K562 (cell line): ENCODE measurements around the gene PPP1R14C. TPM values are rescaled to one million over a fixed set of nuclear protein-coding genes. Genes with fewer than 3 reads are reported as not detected.

Experiments
- BCL6 ChIP-seq: fragments of 250-450 bp; sonication (Bioruptor Pico); IDR thresholded peaks from 2 replicates; pipeline ENCODE4 v1.4.0; 2020
- CAMTA2 ChIP-seq: fragments of 250-450 bp; sonication (Bioruptor Pico); conservative IDR thresholded peaks from 2 replicates; pipeline ENCODE4 v1.5.1; 2022
- ELK3 ChIP-seq: fragments of 450-650 bp; formaldehyde crosslinking; IDR thresholded peaks from 2 replicates; pipeline ENCODE4 v1.4.0; 2020; ENCODE audit warnings: mild to moderate bottlenecking
- GABPA ChIP-seq: fragments of 200-800 bp; sonication (Bioruptor generic); conservative IDR thresholded peaks from 2 replicates; pipeline ENCODE4 v1.6.1; 2016; ENCODE audit warnings: low read depth, missing genetic modification characterization, missing compliant biosample characterization
- HCFC1 ChIP-seq: IDR thresholded peaks from 2 replicates; pipeline ENCODE4 v1.6.1; 2012; ENCODE audit warnings: low read depth, low read length, improper control_type of control experiment
- KAT7 ChIP-seq: sonication (generic); formaldehyde crosslinking; IDR thresholded peaks from 2 replicates; pipeline ENCODE4 v1.8.0; 2022; ENCODE audit warnings: missing genetic modification reagents, mild to moderate bottlenecking, borderline replicate concordance
- NCOR1 ChIP-seq: fragments of 450-650 bp; IDR thresholded peaks from 2 replicates; pipeline ENCODE4 v1.6.1; 2016; ENCODE audit warnings: mild to moderate bottlenecking, moderate library complexity
- PTRF ChIP-seq: fragments of 450-650 bp; IDR thresholded peaks from 2 replicates; pipeline ENCODE4 v1.6.1; 2016; ENCODE audit warnings: mild to moderate bottlenecking, missing genetic modification characterization, missing compliant biosample characterization
- RHOXF2B ChIP-seq: fragments of 250-450 bp; sonication (Bioruptor Pico); conservative IDR thresholded peaks from 2 replicates; pipeline ENCODE4 v1.5.1; 2021
- SUPT5H ChIP-seq: fragments of 450-650 bp; IDR thresholded peaks from 2 replicates; pipeline ENCODE4 v1.6.1; 2016
- TAF15 ChIP-seq: fragments of 200-400 bp; formaldehyde crosslinking; IDR thresholded peaks from 2 replicates; pipeline ENCODE4 v1.6.1; 2017; ENCODE audit warnings: mild to moderate bottlenecking, low read depth, low read length, moderate library complexity
- YY1 ChIP-seq, 3 experiments: IDR thresholded peaks; 2 replicates each; pipeline ENCODE4 v1.6.1; 2011; ENCODE audit warnings: low read length in 2 of 3, mild to moderate bottlenecking in 2 of 3, moderate library complexity in 2 of 3, borderline replicate concordance in 1 of 3, control low read depth in 1 of 3, low read depth in 1 of 3; ENCODE audit not compliant: insufficient read depth in 3 of 3, insufficient replicate concordance in 2 of 3, control insufficient read depth in 1 of 3, insufficient read length in 1 of 3; ENCODE audit errors: extremely low read depth in 1 of 3
- ZFP91 ChIP-seq: sonication (generic); formaldehyde crosslinking; IDR thresholded peaks from 2 replicates; pipeline ENCODE4 v1.8.0; 2022; ENCODE audit warnings: mild to moderate bottlenecking, missing genetic modification reagents
- ZNF408 ChIP-seq: fragments of 250-450 bp; sonication (Bioruptor Pico); IDR thresholded peaks from 2 replicates; pipeline ENCODE4 v1.4.0; 2020; ENCODE audit warnings: low read depth, mild to moderate bottlenecking, moderate library complexity
- polyA plus RNA-seq, 8 experiments: library from polyadenylated mRNA; depleted of rRNA in 4 of 8; stranded (reverse) in 5 of 8; unstranded in 3 of 8; fragments of >200 nt; fragmentation: Nextera tagmentation in 2 of 8; fragmentation: Illumina TruSeq in 1 of 8; extraction: Ambion mirVana in 2 of 8; extraction: Trizol in 1 of 8; gene quantifications; 2 replicates each; pipeline versions ENCODE4 v1.2.1 to v1.2.3, GENCODE V29; 2011 to 2014; ENCODE audit warnings: inconsistent platforms in 1 of 8, missing spikeins in 1 of 8
- total RNA-seq, 7 experiments: library from RNA; depleted of rRNA in 6 of 7; stranded (reverse); fragments of >200 nt in 6 of 7; fragmentation: Illumina TruSeq in 2 of 7; extraction: Trizol in 2 of 7; gene quantifications; 2 replicates each; pipeline versions ENCODE4 v1.2.1 to v1.2.3, GENCODE V29; 2011 to 2021; ENCODE audit warnings: low replicate concordance in 1 of 7
- TF ChIP-seq, protein P1 (sequence below), 2 experiments: fragments of 450-650 bp; IDR thresholded peaks; 2 replicates each; pipeline ENCODE4 v1.6.1; 2016; ENCODE audit warnings: mild to moderate bottlenecking in 2 of 2, borderline replicate concordance in 1 of 2, low read depth in 1 of 2, moderate library complexity in 1 of 2
- TF ChIP-seq, protein P2 (sequence below): fragments of 250-450 bp; sonication (Bioruptor Pico); IDR thresholded peaks from 2 replicates; pipeline ENCODE4 v1.5.0; 2021

The PPP1R14C gene
- total and polyA plus RNA-seq, 9 of the 15 experiments (the other 6 are each of a cell fraction or from before 2014, with no cell fraction given), result 4.5 to 16.6 (median 11.9) TPM

DNA sequence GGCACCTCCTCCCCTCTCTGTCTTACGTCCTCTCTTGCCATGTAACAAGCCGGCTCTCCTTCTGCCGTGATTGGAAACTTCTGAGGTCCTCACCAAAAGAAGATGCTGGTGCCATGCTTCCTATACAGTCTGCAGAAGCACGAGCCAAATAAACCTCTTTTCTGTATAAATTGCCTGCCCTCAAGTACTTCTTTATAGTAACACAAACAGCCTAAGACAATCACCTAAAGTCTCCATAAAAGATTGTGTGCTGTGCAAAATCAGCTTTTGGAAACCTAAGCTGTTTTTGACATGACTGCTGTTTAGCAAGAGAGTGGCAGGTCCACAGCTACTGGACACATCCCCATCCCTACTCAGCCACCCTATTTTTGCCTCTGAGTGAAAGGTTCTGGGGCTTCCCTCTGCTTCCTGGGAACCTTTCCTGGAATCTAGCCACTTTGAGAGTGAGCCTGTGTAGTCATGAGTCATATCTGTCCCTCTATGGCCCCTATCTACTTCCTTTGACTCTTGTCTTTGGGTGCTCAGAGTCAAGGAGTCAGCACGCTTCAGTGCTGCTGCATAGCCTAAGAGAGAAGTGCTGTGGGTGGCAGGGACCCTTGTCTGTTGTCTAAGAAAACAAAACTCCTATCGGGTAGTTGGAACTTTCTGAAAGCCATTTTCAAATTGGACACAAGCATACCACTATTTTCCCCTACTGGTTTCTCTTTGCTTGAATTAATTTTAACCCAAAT, 110.0 kb downstream of the PPP1R14C start (continued):
- TF ChIP-seq, protein P1, sequence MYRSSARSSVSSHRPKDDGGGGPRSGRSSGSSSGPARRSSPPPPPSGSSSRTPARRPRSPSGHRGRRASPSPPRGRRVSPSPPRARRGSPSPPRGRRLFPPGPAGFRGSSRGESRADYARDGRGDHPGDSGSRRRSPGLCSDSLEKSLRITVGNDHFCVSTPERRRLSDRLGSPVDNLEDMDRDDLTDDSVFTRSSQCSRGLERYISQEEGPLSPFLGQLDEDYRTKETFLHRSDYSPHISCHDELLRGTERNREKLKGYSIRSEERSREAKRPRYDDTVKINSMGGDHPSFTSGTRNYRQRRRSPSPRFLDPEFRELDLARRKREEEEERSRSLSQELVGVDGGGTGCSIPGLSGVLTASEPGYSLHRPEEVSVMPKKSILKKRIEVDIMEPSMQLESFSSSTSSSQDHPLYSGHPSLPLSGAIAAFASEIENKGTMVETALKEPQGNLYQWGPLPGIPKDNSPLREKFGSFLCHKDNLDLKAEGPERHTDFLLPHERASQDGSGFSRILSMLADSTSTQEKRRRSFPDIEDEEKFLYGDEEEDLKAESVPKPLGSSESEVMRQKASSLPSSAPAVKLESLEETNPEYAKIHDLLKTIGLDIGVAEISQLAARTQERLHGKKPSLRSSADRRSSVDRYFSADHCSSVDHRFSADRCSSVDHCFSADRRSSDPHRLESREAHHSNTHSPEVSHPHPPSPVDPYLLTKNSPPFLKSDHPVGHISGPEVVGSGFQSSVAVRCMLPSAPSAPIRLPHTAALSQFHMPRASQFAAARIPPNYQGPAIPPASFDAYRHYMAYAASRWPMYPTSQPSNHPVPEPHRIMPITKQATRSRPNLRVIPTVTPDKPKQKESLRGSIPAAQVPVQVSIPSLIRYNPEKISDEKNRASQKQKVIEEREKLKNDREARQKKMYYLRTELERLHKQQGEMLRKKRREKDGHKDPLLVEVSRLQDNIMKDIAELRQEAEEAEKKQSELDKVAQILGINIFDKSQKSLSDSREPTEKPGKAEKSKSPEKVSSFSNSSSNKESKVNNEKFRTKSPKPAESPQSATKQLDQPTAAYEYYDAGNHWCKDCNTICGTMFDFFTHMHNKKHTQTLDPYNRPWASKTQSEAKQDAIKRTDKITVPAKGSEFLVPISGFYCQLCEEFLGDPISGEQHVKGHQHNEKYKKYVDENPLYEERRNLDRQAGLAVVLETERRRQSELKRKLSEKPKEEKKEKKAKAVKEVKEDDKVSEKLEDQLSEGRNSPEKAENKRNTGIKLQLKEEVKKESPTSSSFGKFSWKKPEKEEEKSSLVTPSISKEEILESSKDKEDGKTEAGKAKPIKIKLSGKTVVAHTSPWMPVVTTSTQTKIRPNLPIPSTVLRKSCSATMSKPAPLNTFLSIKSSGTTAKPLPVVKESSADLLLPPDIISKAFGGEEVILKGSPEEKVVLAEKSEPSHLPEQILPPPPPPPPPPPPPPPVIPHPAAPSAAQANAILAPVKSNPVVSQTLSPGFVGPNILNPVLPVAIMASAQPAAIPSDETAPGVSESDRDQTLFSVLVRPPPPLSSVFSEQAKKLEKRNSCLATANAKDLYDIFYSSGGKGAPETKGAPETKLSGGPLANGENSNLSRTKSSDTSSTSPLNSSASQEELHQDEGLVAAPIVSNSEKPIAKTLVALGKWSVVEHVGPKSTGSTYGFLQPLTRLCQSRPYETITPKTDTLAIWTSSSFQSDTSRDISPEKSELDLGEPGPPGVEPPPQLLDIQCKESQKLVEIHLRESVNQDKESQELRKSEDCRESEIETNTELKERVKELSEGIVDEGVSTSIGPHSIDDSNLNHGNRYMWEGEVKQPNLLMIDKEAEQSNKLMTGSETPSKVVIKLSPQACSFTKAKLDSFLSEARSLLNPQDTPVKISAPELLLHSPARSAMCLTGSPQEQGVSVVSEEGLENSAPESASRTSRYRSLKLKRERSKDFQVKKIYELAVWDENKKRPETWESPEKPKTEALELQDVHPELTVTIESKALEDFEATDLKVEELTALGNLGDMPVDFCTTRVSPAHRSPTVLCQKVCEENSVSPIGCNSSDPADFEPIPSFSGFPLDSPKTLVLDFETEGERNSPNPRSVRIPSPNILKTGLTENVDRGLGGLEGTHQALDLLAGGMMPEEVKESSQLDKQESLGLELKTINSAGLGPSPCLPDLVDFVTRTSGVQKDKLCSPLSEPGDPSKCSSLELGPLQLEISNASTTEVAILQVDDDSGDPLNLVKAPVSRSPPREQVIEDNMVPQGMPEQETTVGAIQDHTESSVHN (IDR thresholded peaks at IDR 0.05; ENCODE audit: borderline replicate concordance in 1 of 2, low read depth in 1 of 2), result no peak
- TF ChIP-seq CAMTA2 (CRISPR knock-in tag), result no peak
- TF ChIP-seq, protein P2, sequence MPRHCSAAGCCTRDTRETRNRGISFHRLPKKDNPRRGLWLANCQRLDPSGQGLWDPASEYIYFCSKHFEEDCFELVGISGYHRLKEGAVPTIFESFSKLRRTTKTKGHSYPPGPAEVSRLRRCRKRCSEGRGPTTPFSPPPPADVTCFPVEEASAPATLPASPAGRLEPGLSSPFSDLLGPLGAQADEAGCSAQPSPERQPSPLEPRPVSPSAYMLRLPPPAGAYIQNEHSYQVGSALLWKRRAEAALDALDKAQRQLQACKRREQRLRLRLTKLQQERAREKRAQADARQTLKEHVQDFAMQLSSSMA (CRISPR knock-in tag), result no peak
- TF ChIP-seq TAF15, result no peak
- TF ChIP-seq SUPT5H, result no peak
- peak; percentile 26; the same call in 1 of the 2 replicates for TF ChIP-seq GABPA (tag)
- no peak; the same call in 1 of the 2 replicates for TF ChIP-seq HCFC1
- TF ChIP-seq NCOR1, result peak; percentile 32; the same call in 1 of the 2 replicates
- TF ChIP-seq RHOXF2B (CRISPR knock-in tag), result no peak
- TF ChIP-seq ZNF408 (CRISPR knock-in tag), result no peak
- no peak for TF ChIP-seq PTRF (tag)
- no peak for TF ChIP-seq YY1 (IDR thresholded peaks at IDR 0.05; ENCODE audit: borderline replicate concordance in 1 of 3, control insufficient read depth in 1 of 3, extremely low read depth in 1 of 3, insufficient read depth in 3 of 3, insufficient read length in 1 of 3, insufficient replicate concordance in 2 of 3, low read depth in 1 of 3, low read length in 2 of 3)
- no peak for TF ChIP-seq ELK3 (CRISPR knock-in tag)
- no peak for TF ChIP-seq KAT7
- no peak for TF ChIP-seq ZFP91 (CRISPR knock-in tag)
- no peak for TF ChIP-seq BCL6 (CRISPR knock-in tag)
